Endodermal cell (in vitro differentiated cells): ENCODE results near the gene ELP4. TPM values are rescaled to one million over a fixed set of nuclear protein-coding genes. Genes with fewer than 3 reads are reported as not detected.

Source experiments
- DNase-seq: peaks from one replicate; pipeline ENCODE4 v3.0.0-alpha.2; 2017
- H3K27ac ChIP-seq: 2 replicates; pipeline ENCODE4 v1.5.1; 2013; ENCODE audit warnings: mild to moderate bottlenecking, low read depth, low read length, moderate library complexity
- H3K27me3 ChIP-seq: 2 replicates; pipeline ENCODE4 v1.6.1; 2013; ENCODE audit warnings: mild to moderate bottlenecking, low read length, moderate library complexity; ENCODE audit not compliant: insufficient read depth, control insufficient read depth, poor library complexity, severe bottlenecking
- H3K36me3 ChIP-seq: 2 replicates; pipeline ENCODE4 v1.7.0; 2013; ENCODE audit warnings: mild to moderate bottlenecking, low read length, moderate library complexity; ENCODE audit not compliant: control insufficient read depth, insufficient read depth
- H3K4me1 ChIP-seq: one replicate; pipeline ENCODE4 v1.7.0; 2013; ENCODE audit warnings: low read length; ENCODE audit not compliant: control insufficient read depth, insufficient read depth
- H3K4me3 ChIP-seq: 2 replicates; pipeline ENCODE4 v1.5.1; 2013; ENCODE audit warnings: mild to moderate bottlenecking, low read length, moderate library complexity
- H3K9ac ChIP-seq: 2 replicates; pipeline ENCODE4 v1.6.1; 2013; ENCODE audit warnings: mild to moderate bottlenecking, low read length, moderate library complexity; ENCODE audit not compliant: poor library complexity, severe bottlenecking; ENCODE audit errors: extremely low read depth
- H3K9me3 ChIP-seq: 2 replicates; pipeline ENCODE4 v1.6.1; 2013; ENCODE audit warnings: mild to moderate bottlenecking, low read length, moderate library complexity; ENCODE audit not compliant: control insufficient read depth
- H3K27ac Mint-ChIP-seq: 2 replicates; pipeline ENCODE4 v1.8.0; 2020; ENCODE audit warnings: mixed read lengths
- H3K27me3 Mint-ChIP-seq: 2 replicates; pipeline ENCODE4 v1.8.0; 2021; ENCODE audit warnings: mild to moderate bottlenecking, mixed read lengths; ENCODE audit not compliant: insufficient read depth
- H3K36me3 Mint-ChIP-seq: 2 replicates; pipeline ENCODE4 v1.8.0; 2020; ENCODE audit warnings: low read depth, mixed read lengths
- H3K4me1 Mint-ChIP-seq: 2 replicates; pipeline ENCODE4 v1.8.0; 2020; ENCODE audit warnings: mixed read lengths
- H3K4me3 Mint-ChIP-seq: 2 replicates; pipeline ENCODE4 v1.8.0; 2020; ENCODE audit warnings: mild to moderate bottlenecking, moderate library complexity, mixed read lengths
- H3K9me3 Mint-ChIP-seq: 2 replicates; pipeline ENCODE4 v1.8.0; 2020; ENCODE audit warnings: mild to moderate bottlenecking, mixed read lengths
- WGBS, 2 experiments: methylation state at CpG; one replicate each; pipeline versions ENCODE4 v1.1.5 to v1.1.7; 2013; ENCODE audit warnings: missing lambda C conversion rate in 2 of 2, mixed read lengths in 1 of 2; ENCODE audit not compliant: insufficient coverage in 1 of 2, insufficient read length in 1 of 2; 5-methylcytosine and 5-hydroxymethylcytosine counted together
- total RNA-seq, 2 donors: library from RNA; stranded (reverse); fragmentation: NEBNext Ultra II Directional in 1 of 2; extraction: Animal tissue kit (Norgen Biotek cat#: 25700) in 1 of 2; gene quantifications; 2 replicates in 1 of 2; 3 replicates in 1 of 2; pipeline ENCODE4 v1.2.1, GENCODE V29; 2021
- TF ChIP-seq, protein P1 (sequence below): fragments of 200-600 bp; sonication (generic); conservative IDR thresholded peaks from 2 replicates; pipeline ENCODE4 v1.5.0; 2021; ENCODE audit warnings: antibody characterized with exemption, mild to moderate bottlenecking

Gene ELP4
- total RNA-seq, 2 donors from 2014 or later: 19.1 to 25.2 TPM

DNA sequence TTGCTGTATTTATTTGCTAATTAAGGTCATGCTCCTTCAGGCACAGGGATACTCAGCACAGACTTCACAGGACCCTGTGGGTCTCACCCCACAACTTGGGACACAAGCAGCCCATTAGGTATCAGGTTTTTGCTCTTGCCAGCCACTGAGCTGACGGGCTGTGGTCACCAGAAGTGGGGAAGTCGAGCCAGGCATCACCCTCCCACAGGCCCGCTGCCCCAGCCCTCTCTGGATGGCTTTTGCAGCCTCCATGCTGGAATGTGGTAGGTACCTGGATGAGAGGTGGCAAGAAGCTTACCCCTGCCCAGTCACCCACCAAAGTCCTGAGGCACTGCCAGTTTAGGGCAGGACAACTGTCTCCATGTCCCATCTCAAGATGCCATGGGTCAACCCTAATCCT lies 213.2 kb downstream of the ELP4 start:
- no peak overlapping the region for H3K9ac ChIP-seq
- Mint-ChIP-seq H3K36me3 (no peaks in the 10 kb centered on the region), H3K4me3 (no peak overlapping the region), H3K27me3 (no peaks in the 10 kb centered on the region), H3K9me3 (no peaks in the 10 kb centered on the region), H3K27ac (no peak overlapping the region), H3K4me1 (peaks cover 2% of the 10 kb centered on the region)
- no peaks in the 10 kb centered on the region for H3K27me3 ChIP-seq
- WGBS, 2 experiments: 85 to 100% methylated on average over 2 to 3 of the region's 3 CpGs
- H3K9me3 ChIP-seq: no peaks in the 10 kb centered on the region
- no peak overlapping the region for H3K27ac ChIP-seq
- DNase-seq: no peak
- no peak overlapping the region for H3K4me3 ChIP-seq
- no peaks in the 10 kb centered on the region for H3K4me1 ChIP-seq
- TF ChIP-seq, protein P1, sequence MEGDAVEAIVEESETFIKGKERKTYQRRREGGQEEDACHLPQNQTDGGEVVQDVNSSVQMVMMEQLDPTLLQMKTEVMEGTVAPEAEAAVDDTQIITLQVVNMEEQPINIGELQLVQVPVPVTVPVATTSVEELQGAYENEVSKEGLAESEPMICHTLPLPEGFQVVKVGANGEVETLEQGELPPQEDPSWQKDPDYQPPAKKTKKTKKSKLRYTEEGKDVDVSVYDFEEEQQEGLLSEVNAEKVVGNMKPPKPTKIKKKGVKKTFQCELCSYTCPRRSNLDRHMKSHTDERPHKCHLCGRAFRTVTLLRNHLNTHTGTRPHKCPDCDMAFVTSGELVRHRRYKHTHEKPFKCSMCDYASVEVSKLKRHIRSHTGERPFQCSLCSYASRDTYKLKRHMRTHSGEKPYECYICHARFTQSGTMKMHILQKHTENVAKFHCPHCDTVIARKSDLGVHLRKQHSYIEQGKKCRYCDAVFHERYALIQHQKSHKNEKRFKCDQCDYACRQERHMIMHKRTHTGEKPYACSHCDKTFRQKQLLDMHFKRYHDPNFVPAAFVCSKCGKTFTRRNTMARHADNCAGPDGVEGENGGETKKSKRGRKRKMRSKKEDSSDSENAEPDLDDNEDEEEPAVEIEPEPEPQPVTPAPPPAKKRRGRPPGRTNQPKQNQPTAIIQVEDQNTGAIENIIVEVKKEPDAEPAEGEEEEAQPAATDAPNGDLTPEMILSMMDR: no peak
- H3K36me3 ChIP-seq: no peaks in the 10 kb centered on the region

DNA sequence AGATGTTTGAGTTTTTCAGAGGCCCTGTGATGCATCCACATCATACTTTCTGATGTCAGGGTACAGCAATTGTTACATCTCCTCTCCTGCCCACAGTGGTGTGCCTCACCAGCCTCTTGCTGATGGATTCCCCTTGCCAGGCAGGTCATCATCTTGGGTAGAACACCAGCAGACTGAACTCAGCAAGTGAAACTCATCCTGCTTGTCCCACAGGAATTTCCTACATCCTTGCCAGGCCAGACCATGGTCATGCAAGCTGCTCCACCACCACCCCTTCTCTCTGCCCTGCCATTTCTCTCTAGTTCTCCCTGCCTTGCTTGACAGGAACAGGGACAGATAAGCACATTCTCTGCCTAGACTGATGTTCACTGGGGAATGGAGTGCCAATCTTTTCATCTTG lies 215.6 kb downstream of the ELP4 start:
- peaks cover 1% of the 10 kb centered on the region for H3K4me1 Mint-ChIP-seq
- no peak overlapping the region for H3K27ac ChIP-seq
- no peaks in the 10 kb centered on the region for H3K9me3 ChIP-seq
- no peaks in the 10 kb centered on the region for H3K36me3 ChIP-seq
- no peak overlapping the region for H3K4me3 Mint-ChIP-seq
- H3K4me3 ChIP-seq: no peak overlapping the region
- H3K9ac ChIP-seq: no peak overlapping the region
- DNase-seq: no peak
- TF ChIP-seq, protein P1: no peak
- H3K4me1 ChIP-seq: no peaks in the 10 kb centered on the region
- H3K27me3 Mint-ChIP-seq: no peaks in the 10 kb centered on the region
- H3K27me3 ChIP-seq: no peaks in the 10 kb centered on the region
- H3K9me3 Mint-ChIP-seq: no peaks in the 10 kb centered on the region
- no peak overlapping the region for H3K27ac Mint-ChIP-seq
- no peaks in the 10 kb centered on the region for H3K36me3 Mint-ChIP-seq

DNA sequence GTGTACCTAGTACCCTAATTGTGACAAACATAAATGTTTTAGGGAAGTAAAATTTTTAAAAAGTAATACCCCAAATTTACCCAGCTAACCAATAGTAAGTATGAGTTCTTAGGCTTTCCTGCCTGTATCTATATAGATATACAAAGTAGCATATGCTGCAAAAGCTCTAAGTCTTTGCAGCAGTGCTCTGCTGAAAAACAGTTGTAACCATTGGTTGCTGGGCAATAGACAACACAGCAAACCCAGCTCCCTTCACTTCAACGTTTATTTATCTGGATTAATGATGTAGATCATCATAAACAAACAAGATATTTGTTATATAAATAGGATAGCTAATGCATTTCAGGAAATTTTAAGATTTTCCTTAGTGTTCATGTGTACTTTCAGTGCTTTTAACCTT lies 218.9 kb downstream of the ELP4 start:
- Mint-ChIP-seq H3K36me3 (peaks cover 12% of the 10 kb centered on the region), H3K4me1 (no peaks in the 10 kb centered on the region), H3K27me3 (no peaks in the 10 kb centered on the region), H3K27ac (no peak overlapping the region), H3K4me3 (no peak overlapping the region), H3K9me3 (peaks cover 23% of the 10 kb centered on the region)
- no peak for DNase-seq
- TF ChIP-seq, protein P1: no peak
- Histone ChIP-seq H3K27me3 (no peaks in the 10 kb centered on the region), H3K9me3 (peaks cover 23% of the 10 kb centered on the region), H3K36me3 (no peaks in the 10 kb centered on the region), H3K9ac (no peak overlapping the region), H3K4me3 (no peak overlapping the region), H3K27ac (no peak overlapping the region), H3K4me1 (no peaks in the 10 kb centered on the region)
- no CpG with 5 or more reads among the region's 1 CpG for WGBS, 2 experiments
